ENCODE results near the gene ZFPM1.

- no peak for TF ChIP-seq HDAC2 (IDR thresholded peaks at IDR 0.05; ENCODE audit: borderline replicate concordance in 1 of 2, low read depth in 2 of 2, low read length in 2 of 2)
- no peak for TF ChIP-seq CEBPB (IDR thresholded peaks at IDR 0.05; ENCODE audit: low read depth, low read length)
- TF ChIP-seq TBP (IDR thresholded peaks at IDR 0.05; ENCODE audit: low read depth, low read length): no peak
- TF ChIP-seq, protein P1, sequence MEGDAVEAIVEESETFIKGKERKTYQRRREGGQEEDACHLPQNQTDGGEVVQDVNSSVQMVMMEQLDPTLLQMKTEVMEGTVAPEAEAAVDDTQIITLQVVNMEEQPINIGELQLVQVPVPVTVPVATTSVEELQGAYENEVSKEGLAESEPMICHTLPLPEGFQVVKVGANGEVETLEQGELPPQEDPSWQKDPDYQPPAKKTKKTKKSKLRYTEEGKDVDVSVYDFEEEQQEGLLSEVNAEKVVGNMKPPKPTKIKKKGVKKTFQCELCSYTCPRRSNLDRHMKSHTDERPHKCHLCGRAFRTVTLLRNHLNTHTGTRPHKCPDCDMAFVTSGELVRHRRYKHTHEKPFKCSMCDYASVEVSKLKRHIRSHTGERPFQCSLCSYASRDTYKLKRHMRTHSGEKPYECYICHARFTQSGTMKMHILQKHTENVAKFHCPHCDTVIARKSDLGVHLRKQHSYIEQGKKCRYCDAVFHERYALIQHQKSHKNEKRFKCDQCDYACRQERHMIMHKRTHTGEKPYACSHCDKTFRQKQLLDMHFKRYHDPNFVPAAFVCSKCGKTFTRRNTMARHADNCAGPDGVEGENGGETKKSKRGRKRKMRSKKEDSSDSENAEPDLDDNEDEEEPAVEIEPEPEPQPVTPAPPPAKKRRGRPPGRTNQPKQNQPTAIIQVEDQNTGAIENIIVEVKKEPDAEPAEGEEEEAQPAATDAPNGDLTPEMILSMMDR (IDR thresholded peaks at IDR 0.05; ENCODE audit: control extremely low read depth in 1 of 3, insufficient read depth in 1 of 3, low read depth in 1 of 3, low read length in 3 of 3): no peak
- no peak for TF ChIP-seq POLR2A (IDR thresholded peaks at IDR 0.05; ENCODE audit: control extremely low read depth in 1 of 2, low read depth in 2 of 2, low read length in 2 of 2)
- TF ChIP-seq FOSL1 (IDR thresholded peaks at IDR 0.05; ENCODE audit: insufficient read depth, low read depth, low read length): no peak
- no peak for TF ChIP-seq KDM1A (IDR thresholded peaks at IDR 0.05; ENCODE audit: borderline replicate concordance, low read length)
- TF ChIP-seq EZH2 (IDR thresholded peaks at IDR 0.05; ENCODE audit: low read depth, low read length, severe bottlenecking): no peak
- TF ChIP-seq YY1 (IDR thresholded peaks at IDR 0.05; ENCODE audit: low read depth, low read length): no peak
Observed at GRCh38 chr16:88575251-88575650, 122.2 kb downstream of the ZFPM1 start.
